ENCODE measurements around the gene SPAG5.

SPAG5 gene

DNA sequence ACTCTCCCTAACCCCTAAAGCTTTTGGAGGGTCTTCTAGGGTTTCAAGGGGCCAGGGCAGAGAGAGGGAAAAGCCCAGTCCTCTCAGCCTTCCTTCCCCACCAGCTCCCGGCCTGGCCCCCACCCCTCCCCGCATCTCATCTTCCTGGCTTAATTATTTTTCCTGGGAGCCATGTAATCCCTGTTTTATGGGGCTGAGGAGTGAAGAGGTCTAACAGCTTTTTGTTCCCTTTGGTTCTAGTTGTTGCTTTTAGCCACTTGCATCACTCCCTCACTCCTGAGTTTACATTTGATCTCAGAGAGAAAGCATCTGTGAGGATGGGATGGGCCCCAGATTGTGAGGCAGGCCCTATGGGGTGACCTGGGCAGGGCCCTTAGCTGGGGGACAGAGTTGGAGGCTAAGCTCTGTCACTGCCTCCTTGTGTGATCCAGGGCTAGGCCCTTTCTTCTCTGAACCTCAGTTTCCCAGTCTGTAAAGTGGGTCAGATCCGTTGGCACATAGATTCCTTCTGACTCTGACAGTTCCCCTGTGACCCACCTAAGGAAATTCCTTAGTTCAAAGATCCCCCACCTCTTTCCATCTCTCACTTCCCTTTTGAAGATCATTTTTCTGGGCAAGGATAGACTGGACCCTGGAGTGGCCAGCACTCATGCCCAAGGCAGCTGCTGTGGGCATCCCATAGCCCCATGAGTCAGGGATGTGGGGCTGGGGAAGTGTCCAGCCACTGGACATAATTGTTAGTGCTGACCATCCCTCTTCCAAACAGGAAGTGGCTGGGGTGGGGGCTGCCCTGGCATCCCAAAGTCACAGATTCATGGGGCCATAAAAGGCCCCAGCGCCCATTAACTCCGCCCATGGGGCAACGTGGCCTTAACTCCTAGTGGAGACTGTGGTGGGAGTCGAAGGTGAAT is 66.5 kb downstream of the SPAG5 start:
- TF ChIP-seq SPI1 (IDR thresholded peaks at IDR 0.05; ENCODE audit: borderline replicate concordance, low read depth) (no peak), GABPA (IDR thresholded peaks at IDR 0.05; ENCODE audit: low read depth) (no peak), POLR2AphosphoS5 (IDR thresholded peaks at IDR 0.05; ENCODE audit: low read depth) (no peak)
- TF ChIP-seq, protein P1, sequence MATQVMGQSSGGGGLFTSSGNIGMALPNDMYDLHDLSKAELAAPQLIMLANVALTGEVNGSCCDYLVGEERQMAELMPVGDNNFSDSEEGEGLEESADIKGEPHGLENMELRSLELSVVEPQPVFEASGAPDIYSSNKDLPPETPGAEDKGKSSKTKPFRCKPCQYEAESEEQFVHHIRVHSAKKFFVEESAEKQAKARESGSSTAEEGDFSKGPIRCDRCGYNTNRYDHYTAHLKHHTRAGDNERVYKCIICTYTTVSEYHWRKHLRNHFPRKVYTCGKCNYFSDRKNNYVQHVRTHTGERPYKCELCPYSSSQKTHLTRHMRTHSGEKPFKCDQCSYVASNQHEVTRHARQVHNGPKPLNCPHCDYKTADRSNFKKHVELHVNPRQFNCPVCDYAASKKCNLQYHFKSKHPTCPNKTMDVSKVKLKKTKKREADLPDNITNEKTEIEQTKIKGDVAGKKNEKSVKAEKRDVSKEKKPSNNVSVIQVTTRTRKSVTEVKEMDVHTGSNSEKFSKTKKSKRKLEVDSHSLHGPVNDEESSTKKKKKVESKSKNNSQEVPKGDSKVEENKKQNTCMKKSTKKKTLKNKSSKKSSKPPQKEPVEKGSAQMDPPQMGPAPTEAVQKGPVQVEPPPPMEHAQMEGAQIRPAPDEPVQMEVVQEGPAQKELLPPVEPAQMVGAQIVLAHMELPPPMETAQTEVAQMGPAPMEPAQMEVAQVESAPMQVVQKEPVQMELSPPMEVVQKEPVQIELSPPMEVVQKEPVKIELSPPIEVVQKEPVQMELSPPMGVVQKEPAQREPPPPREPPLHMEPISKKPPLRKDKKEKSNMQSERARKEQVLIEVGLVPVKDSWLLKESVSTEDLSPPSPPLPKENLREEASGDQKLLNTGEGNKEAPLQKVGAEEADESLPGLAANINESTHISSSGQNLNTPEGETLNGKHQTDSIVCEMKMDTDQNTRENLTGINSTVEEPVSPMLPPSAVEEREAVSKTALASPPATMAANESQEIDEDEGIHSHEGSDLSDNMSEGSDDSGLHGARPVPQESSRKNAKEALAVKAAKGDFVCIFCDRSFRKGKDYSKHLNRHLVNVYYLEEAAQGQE (IDR thresholded peaks at IDR 0.05; ENCODE audit: insufficient replicate concordance, low read depth), result no peak
- TF ChIP-seq, protein P2, sequence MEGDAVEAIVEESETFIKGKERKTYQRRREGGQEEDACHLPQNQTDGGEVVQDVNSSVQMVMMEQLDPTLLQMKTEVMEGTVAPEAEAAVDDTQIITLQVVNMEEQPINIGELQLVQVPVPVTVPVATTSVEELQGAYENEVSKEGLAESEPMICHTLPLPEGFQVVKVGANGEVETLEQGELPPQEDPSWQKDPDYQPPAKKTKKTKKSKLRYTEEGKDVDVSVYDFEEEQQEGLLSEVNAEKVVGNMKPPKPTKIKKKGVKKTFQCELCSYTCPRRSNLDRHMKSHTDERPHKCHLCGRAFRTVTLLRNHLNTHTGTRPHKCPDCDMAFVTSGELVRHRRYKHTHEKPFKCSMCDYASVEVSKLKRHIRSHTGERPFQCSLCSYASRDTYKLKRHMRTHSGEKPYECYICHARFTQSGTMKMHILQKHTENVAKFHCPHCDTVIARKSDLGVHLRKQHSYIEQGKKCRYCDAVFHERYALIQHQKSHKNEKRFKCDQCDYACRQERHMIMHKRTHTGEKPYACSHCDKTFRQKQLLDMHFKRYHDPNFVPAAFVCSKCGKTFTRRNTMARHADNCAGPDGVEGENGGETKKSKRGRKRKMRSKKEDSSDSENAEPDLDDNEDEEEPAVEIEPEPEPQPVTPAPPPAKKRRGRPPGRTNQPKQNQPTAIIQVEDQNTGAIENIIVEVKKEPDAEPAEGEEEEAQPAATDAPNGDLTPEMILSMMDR (IDR thresholded peaks at IDR 0.05; ENCODE audit: insufficient read depth, low read length), result no peak
- no peak for DNase-seq (ENCODE audit: low read depth in 1 of 2, low spot score in 1 of 2)
- H3K27ac ChIP-seq (replicated peaks), result no peak overlapping the region

DNA sequence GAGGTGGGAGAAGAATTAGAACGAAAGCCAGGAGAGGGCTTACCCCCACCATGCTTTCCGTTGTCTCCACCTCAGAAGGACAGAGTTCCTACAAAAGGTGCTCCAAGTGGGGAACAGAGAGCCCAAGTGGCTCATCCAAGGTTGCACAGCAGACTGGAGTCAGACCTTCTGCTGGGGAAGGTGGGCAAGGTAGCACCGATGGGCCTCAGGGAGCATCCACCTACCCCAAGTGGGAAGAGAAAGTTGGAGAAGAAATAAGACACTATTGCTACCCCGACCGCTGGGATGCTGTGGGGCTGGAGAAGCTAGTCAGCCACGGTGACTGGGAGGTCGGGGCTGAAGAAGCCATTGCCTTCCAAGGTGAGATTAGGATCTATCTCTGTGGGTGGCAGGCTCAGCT is 67.9 kb downstream of the SPAG5 start:
- DNase-seq (ENCODE audit: low read depth in 1 of 2, low spot score in 1 of 2), result no peak
- H3K27ac ChIP-seq (replicated peaks), result no peak overlapping the region
- no peaks in the 10 kb centered on the region for H3K27me3 ChIP-seq (ENCODE audit: insufficient read depth, poor library complexity, severe bottlenecking)
- TF ChIP-seq SPI1 (IDR thresholded peaks at IDR 0.05; ENCODE audit: borderline replicate concordance, low read depth) (no peak), GABPA (IDR thresholded peaks at IDR 0.05; ENCODE audit: low read depth) (no peak), POLR2AphosphoS5 (IDR thresholded peaks at IDR 0.05; ENCODE audit: low read depth) (no peak)
- TF ChIP-seq, protein P1 (IDR thresholded peaks at IDR 0.05; ENCODE audit: insufficient replicate concordance, low read depth), result no peak
- TF ChIP-seq, protein P2 (IDR thresholded peaks at IDR 0.05; ENCODE audit: insufficient read depth, low read length), result no peak
- no peak overlapping the region for H3K4me3 ChIP-seq (replicated peaks; ENCODE audit: insufficient read depth, low read length)

More for the DNA sequence above, 66.5 kb downstream of the SPAG5 start:
- H3K4me3 ChIP-seq (replicated peaks; ENCODE audit: insufficient read depth, low read length), result no peak overlapping the region
- no peaks in the 10 kb centered on the region for H3K27me3 ChIP-seq (ENCODE audit: insufficient read depth, poor library complexity, severe bottlenecking)

DNA sequence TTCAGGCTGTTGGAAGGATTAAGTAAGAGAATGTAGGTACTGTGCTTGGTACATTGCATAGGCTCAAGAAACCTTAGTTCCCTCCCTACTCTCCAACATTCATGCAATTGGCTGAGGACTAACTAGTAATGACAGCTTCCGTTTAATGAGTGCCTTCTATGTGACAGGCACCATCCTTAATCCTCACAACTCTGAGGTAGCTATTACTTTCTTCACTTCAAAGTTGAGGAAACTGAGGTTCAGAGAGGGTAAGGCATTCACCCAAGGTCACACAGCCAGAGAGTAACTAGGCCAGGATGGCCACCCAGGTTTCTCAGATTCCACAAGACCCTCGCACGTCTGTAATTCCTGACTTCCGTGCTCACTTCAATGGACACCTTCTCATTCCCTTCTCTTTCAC is 68.6 kb downstream of the SPAG5 start:
- H3K27ac ChIP-seq (replicated peaks), result no peak overlapping the region
- no peaks in the 10 kb centered on the region for H3K27me3 ChIP-seq (ENCODE audit: insufficient read depth, poor library complexity, severe bottlenecking)
- no peak for DNase-seq (ENCODE audit: low read depth in 1 of 2, low spot score in 1 of 2)
- TF ChIP-seq, protein P2 (IDR thresholded peaks at IDR 0.05; ENCODE audit: insufficient read depth, low read length), result no peak
- TF ChIP-seq GABPA (IDR thresholded peaks at IDR 0.05; ENCODE audit: low read depth), result no peak
- TF ChIP-seq, protein P1 (IDR thresholded peaks at IDR 0.05; ENCODE audit: insufficient replicate concordance, low read depth), result no peak
- H3K4me3 ChIP-seq (replicated peaks; ENCODE audit: insufficient read depth, low read length), result no peak overlapping the region

Measured in HL-60 (cell line).